GM18502 (cell line): Measurements from ENCODE around the gene RBM47.
A peak's percentile ranks its signal among the peaks of the same experiment; 100 is the strongest.

Experiments
- ATAC-seq: cut with Tn5 transposase; IDR thresholded peaks from one replicate; pipeline ENCODE4 v1.9.1; 2021; ENCODE audit warnings: mild to moderate bottlenecking; ENCODE audit not compliant: unreplicated experiment, poor library complexity

Gene RBM47

DNA sequence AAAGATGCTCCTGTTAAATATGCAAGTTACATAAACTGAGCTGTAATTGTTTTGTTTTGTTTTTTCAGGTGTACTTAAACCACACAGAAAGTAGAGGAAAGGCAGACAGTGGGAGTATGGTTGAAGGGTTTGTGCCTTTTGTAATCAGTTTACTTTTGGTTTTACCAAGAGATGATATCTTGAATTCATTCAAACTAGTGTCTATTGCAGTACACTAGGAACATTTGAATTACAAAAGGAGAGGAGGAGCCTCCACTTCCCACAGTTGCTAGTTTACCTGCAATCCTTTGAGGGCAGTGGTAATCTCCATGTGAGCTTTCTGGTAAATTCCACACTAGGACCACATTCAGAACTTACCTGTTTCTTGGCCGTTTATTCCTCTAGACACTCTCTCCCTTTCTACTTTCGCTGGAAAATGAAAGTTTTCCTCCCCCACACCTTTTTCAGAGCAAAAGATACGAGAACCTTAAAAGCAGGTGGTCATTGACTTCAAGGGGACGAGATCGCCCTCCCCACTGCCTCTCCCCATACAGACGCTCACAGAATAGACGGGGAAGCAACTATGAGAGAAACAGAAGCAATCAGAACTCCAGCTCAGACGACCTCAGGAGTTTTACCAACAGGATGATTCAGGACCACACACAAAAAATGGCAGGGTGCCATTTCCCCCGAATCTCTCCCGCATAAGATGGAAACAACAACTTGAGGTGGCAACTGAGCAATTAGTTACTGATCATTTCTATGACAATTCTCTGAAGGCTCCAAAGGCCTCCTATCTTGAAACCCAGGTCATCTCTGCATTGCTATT, 3.3 kb downstream of the RBM47 start:
- no peak for ATAC-seq

DNA sequence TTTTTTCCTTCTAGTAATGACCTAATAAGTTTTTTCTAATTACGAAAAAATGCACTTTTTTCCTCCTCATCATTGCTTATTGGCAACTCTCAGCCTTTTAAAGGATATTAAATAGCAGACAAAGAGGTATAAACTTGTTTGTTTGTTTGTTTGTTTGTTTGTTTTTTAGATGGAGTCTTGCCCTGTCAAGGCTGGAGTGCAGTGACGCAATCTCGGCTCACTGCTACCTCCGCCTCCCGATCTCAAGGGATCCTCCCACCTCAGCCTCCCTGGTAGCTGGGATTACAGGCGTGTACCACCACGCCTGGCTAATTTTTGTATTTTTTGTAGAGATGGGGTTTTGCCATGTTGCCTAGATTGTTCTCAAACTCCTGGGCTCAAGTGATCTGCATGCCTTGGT, 6.0 kb downstream of the RBM47 start:
- ATAC-seq = no peak

GRCh38 chr4:40622913-40623312, 6.8 kb downstream of the RBM47 start:
- ATAC-seq = peak; percentile 40

DNA sequence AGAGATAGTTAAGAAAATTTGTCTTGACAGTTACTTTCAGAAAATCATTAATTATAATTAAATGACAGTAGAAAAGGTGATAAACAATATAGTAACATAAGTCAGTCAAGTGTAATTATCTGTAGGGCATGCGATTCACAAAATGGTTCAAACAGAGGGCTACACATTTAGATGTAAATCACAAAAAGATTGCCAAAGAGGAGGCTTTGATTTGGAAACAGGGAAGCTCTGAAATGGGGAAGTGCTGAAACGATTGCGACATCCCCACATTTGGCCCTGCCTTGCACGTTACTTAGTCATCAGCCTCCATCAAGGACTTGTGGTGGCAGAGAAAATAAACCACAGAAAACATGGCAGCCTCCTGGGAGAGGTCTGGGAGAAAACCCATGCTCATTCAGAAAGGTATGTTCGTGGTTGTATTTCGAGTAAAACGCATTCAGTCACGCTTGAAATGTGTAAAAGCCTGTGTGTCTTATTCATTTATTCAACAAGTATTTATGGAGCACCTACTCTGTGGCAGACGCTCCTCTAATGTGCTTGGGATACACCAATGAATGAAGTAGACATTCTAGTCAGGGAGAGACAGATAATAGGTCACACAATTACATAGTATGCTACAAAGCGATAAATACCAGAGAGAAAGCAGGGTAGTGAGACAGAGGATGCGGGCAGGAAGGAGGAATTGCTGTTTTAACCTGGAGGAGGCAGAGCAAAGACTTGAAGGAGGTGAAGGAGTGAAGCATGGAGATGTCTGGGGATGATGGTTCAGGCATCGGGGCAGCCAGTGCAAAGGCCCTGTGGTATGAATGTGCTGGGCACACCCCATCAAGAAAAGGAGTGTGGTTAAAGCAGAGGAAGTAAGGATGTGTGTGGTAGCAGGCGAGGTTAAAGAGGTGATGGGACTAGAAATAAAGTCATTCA, 7.8 kb downstream of the RBM47 start:
- peak; percentile 67 for ATAC-seq

DNA sequence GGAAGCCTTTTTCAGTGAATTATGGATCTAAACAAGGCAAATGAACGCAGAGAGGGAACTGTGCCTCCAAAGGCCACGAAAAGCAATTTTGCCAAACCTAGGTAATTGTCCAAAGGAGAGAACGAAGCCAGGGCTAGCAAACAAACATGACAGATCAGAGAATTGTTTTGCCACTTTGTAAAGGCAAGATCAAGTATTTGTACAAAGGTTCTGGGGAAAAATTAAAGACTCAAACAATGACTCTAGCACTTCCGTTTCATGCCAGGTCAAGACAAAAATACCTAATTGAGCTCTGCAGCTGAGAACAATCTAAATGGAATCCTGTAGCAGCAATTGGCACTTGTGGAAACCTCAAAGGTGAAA, 8.5 kb downstream of the RBM47 start:
- peak; percentile 48 for ATAC-seq

DNA sequence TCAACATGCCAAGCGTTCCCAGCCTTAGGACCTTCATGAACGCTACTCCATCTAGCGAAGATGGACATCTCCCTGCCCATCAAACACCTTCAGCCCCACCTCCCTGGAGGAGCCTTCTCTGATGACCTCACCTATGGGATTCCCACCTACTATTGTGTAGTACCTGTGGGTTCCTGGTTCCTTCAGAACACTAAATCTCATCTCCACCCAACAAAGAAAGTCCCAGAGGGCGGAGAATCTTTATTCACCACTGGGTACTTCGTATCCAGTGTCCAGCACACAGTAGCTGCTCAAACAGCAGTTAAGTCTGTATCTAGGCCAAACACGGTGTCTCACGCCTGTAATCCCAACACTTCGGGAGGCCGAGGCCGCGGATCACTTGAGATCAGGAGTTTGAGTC, 10.1 kb downstream of the RBM47 start:
- no peak for ATAC-seq

DNA sequence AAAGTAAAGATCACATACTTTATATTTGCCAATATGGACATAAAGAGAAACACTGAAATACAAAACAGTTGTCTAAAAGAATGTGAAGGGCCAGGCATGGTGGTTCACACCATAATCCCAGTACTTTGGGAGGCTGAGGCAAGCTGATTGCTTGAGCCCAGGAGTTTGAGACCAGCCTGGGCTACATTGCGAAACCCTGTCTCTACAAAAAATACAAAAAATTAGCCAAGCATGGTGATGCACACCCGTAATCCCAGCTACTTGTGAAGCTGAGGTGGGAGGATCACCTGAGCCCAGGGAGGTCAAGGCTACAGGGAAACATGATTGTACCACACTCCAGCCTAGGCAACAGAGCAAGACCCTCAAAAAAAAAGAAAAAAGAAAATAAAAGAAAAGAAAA, 11.8 kb downstream of the RBM47 start:
- ATAC-seq = no peak

- ATAC-seq = no peak
Measured at GRCh38 chr4:40614031-40614430, 15.6 kb downstream of the RBM47 start.

- ATAC-seq = no peak
Measured at GRCh38 chr4:40613456-40613855, 16.2 kb downstream of the RBM47 start.

- ATAC-seq = no peak
Measured at GRCh38 chr4:40612831-40613230, 16.8 kb downstream of the RBM47 start.

DNA sequence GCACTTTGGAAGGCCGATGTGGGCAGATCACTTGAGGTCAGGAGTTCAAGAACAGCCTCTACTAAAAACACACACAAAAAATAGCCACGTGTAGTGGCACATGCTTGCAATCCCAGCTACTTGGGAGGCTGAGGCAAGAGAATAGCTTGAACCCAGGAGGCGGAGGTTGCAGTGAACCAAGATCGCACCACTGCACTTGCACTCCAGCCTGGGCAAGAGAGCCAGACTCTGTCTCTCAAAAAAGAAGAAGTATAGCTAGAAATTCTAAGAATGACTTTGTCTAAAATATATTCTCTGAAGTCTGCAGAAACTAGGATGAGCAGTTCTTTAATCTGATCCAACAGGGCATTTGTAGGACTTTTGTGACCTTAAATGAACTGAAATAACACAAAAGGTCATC, 17.4 kb downstream of the RBM47 start:
- ATAC-seq = no peak

DNA sequence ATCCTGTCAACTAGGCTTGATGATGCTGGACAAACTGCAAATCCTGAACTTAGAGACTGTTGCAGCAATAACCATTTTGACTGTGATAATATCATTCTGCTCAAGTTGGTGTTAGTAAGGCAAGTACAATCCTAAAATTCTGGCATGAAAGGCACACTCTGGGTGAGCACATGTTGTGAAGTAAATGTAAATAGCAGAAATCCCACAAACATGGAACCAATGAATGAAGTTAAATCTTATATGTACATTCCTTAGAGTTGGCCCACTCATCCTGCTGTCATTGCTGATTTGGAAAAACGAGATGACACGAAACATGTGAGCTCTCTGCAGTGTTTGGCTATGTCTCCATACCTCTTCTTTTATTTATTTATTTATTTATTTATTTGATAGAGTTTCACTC, 21.0 kb downstream of the RBM47 start:
- no peak for ATAC-seq

DNA sequence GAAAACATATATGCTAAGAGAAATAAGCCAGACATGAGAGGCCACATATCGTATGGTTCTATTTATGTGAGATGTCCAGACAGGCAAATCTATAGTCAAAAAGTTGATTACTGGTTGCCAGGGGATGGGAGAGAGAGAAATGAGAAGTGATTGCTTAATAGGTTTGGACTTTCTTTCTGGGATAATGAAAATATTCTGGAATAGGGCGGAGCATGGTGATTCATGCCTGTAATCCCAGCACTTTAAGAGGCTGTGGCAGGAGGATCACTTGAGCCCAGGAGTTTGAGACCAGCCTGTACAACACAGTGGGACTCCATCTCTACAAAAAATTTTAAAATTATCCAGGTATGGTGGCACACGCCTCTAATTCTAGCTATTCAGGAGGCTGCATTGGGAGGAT, 22.4 kb downstream of the RBM47 start:
- no peak for ATAC-seq

DNA sequence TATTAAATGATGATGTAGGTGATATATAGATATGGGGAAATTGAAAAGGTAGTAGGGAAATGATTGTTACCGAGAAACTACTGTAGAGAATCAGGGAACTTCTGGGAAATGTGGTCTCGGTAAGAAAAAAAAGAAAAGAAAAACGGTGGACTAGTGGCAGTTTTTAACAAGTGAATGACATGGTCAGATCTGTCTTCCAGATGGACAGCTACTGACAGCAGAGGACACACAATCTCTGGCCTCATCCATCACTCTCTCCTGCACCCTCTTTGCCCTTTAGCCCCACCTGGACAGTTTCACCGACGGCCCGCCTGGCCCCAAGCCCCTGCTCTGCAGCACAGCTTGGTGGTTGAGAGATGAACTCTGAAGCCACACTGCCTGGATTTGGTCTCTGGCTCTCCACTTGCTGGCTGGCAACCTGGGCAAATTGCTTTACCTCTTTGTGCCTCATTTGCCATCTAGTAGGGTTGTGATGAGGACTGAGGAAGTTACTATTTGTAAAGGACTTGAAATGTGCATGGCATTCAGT, 23.4 kb downstream of the RBM47 start:
- ATAC-seq = no peak

DNA sequence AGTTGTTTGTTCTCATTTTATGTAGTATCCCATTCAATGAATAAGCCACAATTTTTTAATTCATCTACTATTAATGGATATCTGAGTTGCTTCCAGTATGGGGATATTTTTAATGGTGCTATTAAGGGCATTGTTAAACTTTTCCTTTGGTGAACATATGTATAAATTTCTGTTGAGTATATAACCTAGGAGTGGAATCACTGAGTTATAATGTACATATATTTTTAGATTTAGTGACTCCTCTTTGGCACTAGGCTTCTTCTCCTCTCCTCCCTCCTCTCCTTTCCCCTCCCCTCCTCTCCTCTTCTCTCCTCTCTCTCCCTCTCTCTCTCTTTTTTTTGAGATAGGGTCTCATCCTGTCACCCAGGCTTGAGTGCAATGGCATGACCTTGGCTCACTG, 26.4 kb downstream of the RBM47 start:
- ATAC-seq = no peak

DNA sequence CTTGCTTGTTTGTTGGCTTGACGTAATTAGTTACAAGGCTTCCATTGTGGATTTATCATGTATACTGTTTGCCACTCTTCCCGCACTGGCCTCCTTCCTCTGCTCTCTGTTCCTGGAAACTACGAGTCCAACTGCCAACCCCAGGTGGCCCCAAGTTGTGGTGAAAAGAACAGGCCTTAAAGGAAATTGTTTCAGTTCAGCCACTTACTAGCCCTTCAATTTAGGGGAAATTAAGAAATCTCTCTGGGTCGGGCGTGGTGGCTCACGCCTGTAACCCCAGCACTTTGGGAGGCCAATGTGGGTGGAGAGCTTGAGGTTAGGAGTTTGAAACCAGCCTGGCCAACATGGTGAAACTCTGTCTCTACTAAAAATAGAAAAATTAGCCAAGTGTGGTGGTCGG, 28.0 kb downstream of the RBM47 start:
- no peak for ATAC-seq

- ATAC-seq = no peak
Measured at GRCh38 chr4:40600850-40601249, 28.8 kb downstream of the RBM47 start.

- ATAC-seq = no peak
Measured at GRCh38 chr4:40599431-40599830, 30.2 kb downstream of the RBM47 start.

- ATAC-seq = no peak
Measured at GRCh38 chr4:40596522-40596921, 33.1 kb downstream of the RBM47 start.

- ATAC-seq = no peak
Measured at GRCh38 chr4:40595981-40596380, 33.7 kb downstream of the RBM47 start.
